ENCODE data around the gene BTNL8. TPM values are rescaled to one million over a fixed set of nuclear protein-coding genes. Genes with fewer than 3 reads are reported as not detected.
A peak's percentile ranks its signal among the peaks of the same experiment; 100 is the strongest.

Gene BTNL8
- total RNA-seq, 2 experiments from 2014 or later = not detected

- Mint-ChIP-seq H3K27ac (peak within 1 kb of the TSS; percentile 89), H3K9me3 (no peaks in the 10 kb centered on the region), H3K4me1 (ENCODE audit: low read depth) (peaks cover 18% of the 10 kb centered on the region), H3K36me3 (ENCODE audit: low read depth) (peaks cover 16% of the 10 kb centered on the region), H3K4me3 (peak within 1 kb of the TSS; percentile 92), H3K27me3 (peaks cover 1% of the 10 kb centered on the region)
- peak; percentile 13 for TF ChIP-seq CTCF (IDR thresholded peaks at IDR 0.05)
- POLR2A ChIA-PET = interaction anchor here (0.7 to 1.8 kb wide), 7 partner anchors 9 to 400 kb away, joined by 3 to 7 read pairs (median 3); partner anchors contain the start of gene TRIM52
- peak; percentile 87 for ATAC-seq
- DNase-seq = peak; percentile 91
- intact Hi-C loops (cut with micrococcal nuclease) = loop anchor here (5.0 kb wide), 1 partner anchor 49 kb away; no protein-coding TSS in a partner anchor
- CTCF ChIA-PET = interaction anchor here (0.9 to 1.9 kb wide), 3 partner anchors 8 to 60 kb away, joined by 3 to 5 read pairs (median 5); partner anchors contain the start of gene MGAT1
These were observed 37.8 kb upstream of the BTNL8 start, which contains the start of gene ZFP62 for GRCh38 chr5:180860887-180861822. TSS of gene ZFP62 (minus strand) at chr5:180861276. CDS start at chr5:180861219, 57 bp downstream.

GRCh38 chr5:180862645-180863044, 36.3 kb upstream of the BTNL8 start:
- ChIA-PET CTCF (interaction anchor here (1.3 kb wide), 1 partner anchor 243 kb away, joined by 3 read pairs; no protein-coding TSS in a partner anchor), POLR2A (interaction anchor here (0.7 to 1.7 kb wide), 2 partner anchors 32 to 46 kb away, joined by 3 to 5 read pairs; no protein-coding TSS in a partner anchor)
- Mint-ChIP-seq H3K9me3 (no peaks in the 10 kb centered on the region), H3K4me3 (no peak overlapping the region), H3K4me1 (ENCODE audit: low read depth) (peaks cover 16% of the 10 kb centered on the region), H3K27ac (no peak overlapping the region), H3K27me3 (peaks cover 3% of the 10 kb centered on the region), H3K36me3 (ENCODE audit: low read depth) (peaks cover 12% of the 10 kb centered on the region)
- ATAC-seq (no peak), DNase-seq (no peak)
- intact Hi-C loops (cut with micrococcal nuclease) = loop anchor here (5.0 kb wide), 1 partner anchor 50 kb away; no protein-coding TSS in a partner anchor
- TF ChIP-seq CTCF (IDR thresholded peaks at IDR 0.05) = no peak

- no peaks in the 10 kb centered on the region for H3K36me3 Mint-ChIP-seq (ENCODE audit: low read depth)
- no peak overlapping the region for H3K27ac Mint-ChIP-seq
- H3K4me3 Mint-ChIP-seq = no peak overlapping the region
- H3K4me1 Mint-ChIP-seq (ENCODE audit: low read depth) = peaks cover 4% of the 10 kb centered on the region
- ATAC-seq (no peak), DNase-seq (no peak)
- no peaks in the 10 kb centered on the region for H3K9me3 Mint-ChIP-seq
- intact Hi-C loops (cut with micrococcal nuclease) = no loop called here
- H3K27me3 Mint-ChIP-seq = peaks cover 5% of the 10 kb centered on the region
- POLR2A ChIA-PET = no interaction called here
- TF ChIP-seq CTCF (IDR thresholded peaks at IDR 0.05) = no peak
- CTCF ChIA-PET = interaction anchor here (0.8 to 1.4 kb wide), 5 partner anchors 25 to 293 kb away, joined by 3 to 4 read pairs (median 3); no protein-coding TSS in a partner anchor
These were observed 32.8 kb upstream of the BTNL8 start for GRCh38 chr5:180865981-180866695.

GRCh38 chr5:180866985-180867384, 32.0 kb upstream of the BTNL8 start:
- DNase-seq (no peak), ATAC-seq (no peak)
- Mint-ChIP-seq H3K9me3 (no peaks in the 10 kb centered on the region), H3K36me3 (ENCODE audit: low read depth) (no peaks in the 10 kb centered on the region), H3K27ac (no peak overlapping the region), H3K4me1 (ENCODE audit: low read depth) (peaks cover 4% of the 10 kb centered on the region), H3K4me3 (no peak overlapping the region), H3K27me3 (peaks cover 5% of the 10 kb centered on the region)
- intact Hi-C loops (cut with micrococcal nuclease) = no loop called here
- POLR2A ChIA-PET = no interaction called here
- no peak for TF ChIP-seq CTCF (IDR thresholded peaks at IDR 0.05)
- CTCF ChIA-PET = interaction anchor here (0.9 to 1.4 kb wide), 3 partner anchors 51 to 292 kb away, joined by 3 to 4 read pairs (median 3); no protein-coding TSS in a partner anchor

Measured in activated CD8-positive, alpha-beta T cell treated with anti-CD3 and anti-CD28 coated beads for 36 hours (primary cell).